HCT116 (cell line): ENCODE data around the gene TMEM240. TPM values are rescaled to one million over a fixed set of nuclear protein-coding genes. Genes with fewer than 3 reads are reported as not detected.

Experiments used
- ATAC-seq: fragments of 200-7000 bp; cut with Tn5 transposase; 2 replicates; pipeline ENCODE4 v1.9.1; 2020; ENCODE audit warnings: mild to moderate bottlenecking, moderate library complexity
- BruUV-seq: library from RNA; stranded (reverse); fragments of 400-500 nt; replicated peaks from 2 replicates; lab custom pipeline; 2021; lab: Mats Ljungman, UMichigan
- CTCF ChIA-PET: fragments of 300-600 bp; sonication (Branson Sonifier 250); formaldehyde crosslinking; loops from one replicate; lab custom pipeline; 2021; ENCODE audit warnings: antibody characterized with exemption; lab: Charles Lee
- POLR2A ChIA-PET: fragments of 300-600, 350-600 bp; sonication (Branson Sonifier 250); formaldehyde crosslinking; loops from one replicate; lab custom pipeline; 2021; ENCODE audit warnings: antibody characterized with exemption; lab: Charles Lee
- RAD21 ChIA-PET, 2 experiments: fragments of 300-600 bp; sonication (Branson Sonifier 250); formaldehyde crosslinking; loops; one replicate each; lab custom pipeline; 2023; ENCODE audit warnings: low total read pairs in 2 of 2; ENCODE audit not compliant: uncharacterized antibody in 2 of 2, unreplicated experiment in 2 of 2, low non-redundant PET in 1 of 2; lab: Charles Lee
- DNase-seq: peaks from one replicate; pipeline ENCODE4 v3.0.0-alpha.2; 2010; ENCODE audit warnings: low read depth, low spot score
- H2AFZ ChIP-seq: fragments of 200-600 bp; shearing (Covaris generic), sonication (generic); 2 replicates; pipeline ENCODE4 v1.6.1; 2017; ENCODE audit warnings: low read depth, mixed run types, mixed read lengths, antibody characterized with exemption, low read length; ENCODE audit not compliant: poor library complexity, severe bottlenecking
- H3K27ac ChIP-seq: 2 replicates; pipeline ENCODE4 v1.5.1; 2012; ENCODE audit warnings: low read depth, low read length
- H3K27me3 ChIP-seq: fragments of 200-600 bp; sonication (generic); 2 replicates; pipeline ENCODE4 v1.6.1; 2016; ENCODE audit warnings: mixed run types, low read length, mixed read lengths; ENCODE audit not compliant: insufficient read depth
- H3K36me3 ChIP-seq, 2 experiments: fragments of 200-500 bp in 1 of 2; fragments of 200-600 bp in 1 of 2; sonication (Bioruptor generic) in 1 of 2; sonication (generic) in 1 of 2; 2 replicates each; pipeline versions ENCODE4 v1.5.1 to v1.6.1; 2014 to 2016; ENCODE audit warnings: low read length in 2 of 2, inconsistent platforms in 1 of 2, mixed read lengths in 1 of 2, mixed run types in 1 of 2; ENCODE audit not compliant: insufficient read depth in 2 of 2, control insufficient read depth in 1 of 2
- H3K4me1 ChIP-seq, 2 experiments: fragments of 200-600 bp in 1 of 2; sonication (generic) in 1 of 2; 2 replicates each; pipeline versions ENCODE4 v1.5.1 to v1.6.1; 2012 to 2017; ENCODE audit warnings: low read length in 2 of 2, inconsistent platforms in 1 of 2, mild to moderate bottlenecking in 1 of 2, mixed read lengths in 1 of 2, mixed run types in 1 of 2, moderate library complexity in 1 of 2; ENCODE audit not compliant: insufficient read depth in 2 of 2, control insufficient read depth in 1 of 2
- H3K4me2 ChIP-seq: fragments of 200-600 bp; sonication (generic); 2 replicates; pipeline ENCODE4 v1.6.1; 2017; ENCODE audit warnings: mixed run types, low read length, mixed read lengths
- H3K4me3 ChIP-seq, 2 experiments: fragments of 200-600 bp in 1 of 2; sonication (generic) in 1 of 2; replicated peaks in 1 of 2; 2 replicates each; pipeline ENCODE4 v1.5.1; 2011 to 2016; ENCODE audit warnings: low read length in 2 of 2, control low read depth in 1 of 2, low read depth in 1 of 2, mild to moderate bottlenecking in 1 of 2, mixed read lengths in 1 of 2, mixed run types in 1 of 2
- H3K79me2 ChIP-seq: fragments of 200-600 bp; sonication (generic); 2 replicates; pipeline ENCODE4 v1.6.1; 2017; ENCODE audit warnings: mild to moderate bottlenecking, mixed run types, low read length, moderate library complexity, mixed read lengths; ENCODE audit not compliant: insufficient read depth
- H3K9ac ChIP-seq: fragments of 200-600 bp; sonication (generic); 2 replicates; pipeline ENCODE4 v1.6.1; 2016; ENCODE audit warnings: low read length, mixed read lengths
- H3K9me2 ChIP-seq: fragments of 200-600 bp; sonication (generic), shearing (Covaris generic); 2 replicates; pipeline ENCODE4 v1.6.1; 2017; ENCODE audit warnings: mixed run types, mild to moderate bottlenecking, moderate library complexity; ENCODE audit not compliant: insufficient read depth
- H3K9me3 ChIP-seq, 2 experiments: fragments of 200-500 bp in 1 of 2; fragments of 200-600 bp in 1 of 2; sonication (Bioruptor generic) in 1 of 2; sonication (generic) in 1 of 2; 2 replicates each; pipeline ENCODE4 v1.6.1; 2014 to 2017; ENCODE audit warnings: low read length in 2 of 2, mixed read lengths in 2 of 2, inconsistent platforms in 1 of 2, low read depth in 1 of 2, mild to moderate bottlenecking in 1 of 2, mixed run types in 1 of 2, moderate library complexity in 1 of 2; ENCODE audit not compliant: control insufficient read depth in 1 of 2, insufficient read depth in 1 of 2
- H4K20me1 ChIP-seq: fragments of 200-600 bp; sonication (generic), shearing (Covaris generic); 2 replicates; pipeline ENCODE4 v1.6.1; 2017; ENCODE audit warnings: mixed run types, mild to moderate bottlenecking, moderate library complexity; ENCODE audit not compliant: insufficient read depth
- ATF3 ChIP-seq: IDR thresholded peaks from 2 replicates; pipeline ENCODE4 v1.6.1; 2012
- CEBPB ChIP-seq: IDR thresholded peaks from 2 replicates; pipeline ENCODE4 v1.6.1; 2012; ENCODE audit warnings: low read depth
- ELF1 ChIP-seq: IDR thresholded peaks from 2 replicates; pipeline ENCODE4 v1.6.1; 2012; ENCODE audit warnings: low read depth, borderline replicate concordance
- EZH2 ChIP-seq: fragments of 200-600 bp; sonication (generic); IDR thresholded peaks from 2 replicates; pipeline ENCODE4 v1.6.1; 2017; ENCODE audit warnings: antibody characterized with exemption, mixed run types
- EZH2phosphoT487 ChIP-seq: fragments of 200-600 bp; IDR thresholded peaks from 2 replicates; pipeline ENCODE4 v1.6.1; 2018; ENCODE audit warnings: antibody characterized with exemption, borderline replicate concordance
- FOSL1 ChIP-seq: IDR thresholded peaks from 2 replicates; pipeline ENCODE4 v1.6.1; 2012; ENCODE audit warnings: low read depth
- POLR2AphosphoS5 ChIP-seq: IDR thresholded peaks from 2 replicates; pipeline ENCODE4 v1.6.1; 2011; ENCODE audit warnings: mild to moderate bottlenecking, low read depth, low read length, moderate library complexity
- RAD21 ChIP-seq: IDR thresholded peaks from 2 replicates; pipeline ENCODE4 v1.6.1; 2012; ENCODE audit warnings: low read depth, mild to moderate bottlenecking
- REST ChIP-seq: IDR thresholded peaks from 2 replicates; pipeline ENCODE4 v1.6.1; 2012; ENCODE audit warnings: low read depth
- SIN3A ChIP-seq: IDR thresholded peaks from 2 replicates; pipeline ENCODE4 v1.6.1; 2012; ENCODE audit warnings: low read depth
- SRF ChIP-seq: IDR thresholded peaks from 2 replicates; pipeline ENCODE4 v1.6.1; 2012; ENCODE audit warnings: low read depth
- TCF7L2 ChIP-seq: IDR thresholded peaks from 2 replicates; pipeline ENCODE4 v1.7.0; 2011; ENCODE audit warnings: borderline replicate concordance, inconsistent platforms; ENCODE audit not compliant: insufficient read depth, insufficient read length; ENCODE audit errors: extremely low read depth
- ZBTB33 ChIP-seq: IDR thresholded peaks from 2 replicates; pipeline ENCODE4 v1.6.1; 2011; ENCODE audit warnings: mild to moderate bottlenecking, low read length, moderate library complexity; ENCODE audit not compliant: insufficient replicate concordance; ENCODE audit errors: extremely low read depth
- ZFX ChIP-seq: fragments of 450-650 bp; IDR thresholded peaks from 2 replicates; pipeline ENCODE4 v1.6.1; 2017
- ZNF274 ChIP-seq: fragments of 200-500 bp; sonication (Bioruptor generic); IDR thresholded peaks from 2 replicates; pipeline ENCODE4 v1.6.1; 2014; ENCODE audit warnings: mild to moderate bottlenecking, low read depth, low read length, inconsistent platforms
- intact Hi-C: fragments of 100-400 bp; cut with micrococcal nuclease; formaldehyde crosslinking; loops from 2 replicates; pipeline ENCODE4 v1.10.0; 2022
- total RNA-seq: library from RNA; stranded (reverse); gene quantifications from one replicate; pipeline ENCODE4 v1.2.1, GENCODE V29; 2021; ENCODE audit not compliant: unreplicated experiment

TMEM240 gene
- total RNA-seq, 1 experiment from 2014 or later = 2.3 TPM

- Histone ChIP-seq H3K27me3 (no peaks in the 10 kb centered on the region), H3K79me2 (peaks cover 13% of the 10 kb centered on the region; the same call in 1 of the 2 replicates), H3K4me1 (no peaks in the 10 kb centered on the region), H3K4me2 (no peak overlapping the region), H3K9ac (no peak overlapping the region), H2AFZ (no peak overlapping the region), H3K36me3 (peaks cover 11 to 60% of the 10 kb centered on the region in 2 experiments; a peak in 3 of 4 replicates), H3K9me2 (no peaks in the 10 kb centered on the region), H3K27ac (no peak overlapping the region), H3K4me3 (no peak overlapping the region), H4K20me1 (no peaks in the 10 kb centered on the region), H3K9me3 (no peaks in the 10 kb centered on the region; a peak in 1 of 4 replicates)
- ChIA-PET POLR2A (no interaction called here), RAD21 (no interaction called here), CTCF (no interaction called here)
- TF ChIP-seq EZH2phosphoT487 (no peak), ZNF274 (no peak), ELF1 (no peak), POLR2AphosphoS5 (no peak), CEBPB (no peak), ZFX (no peak), ATF3 (no peak), SIN3A (no peak), TCF7L2 (no peak), FOSL1 (no peak)
- BruUV-seq = no TSS peak
- ATAC-seq (no peak), DNase-seq (no peak)
- intact Hi-C loops = no loop called here
These were observed 51.2 kb downstream of the TMEM240 start for GRCh38 chr1:1489231-1489630.

GRCh38 chr1:1487701-1488100 is 52.7 kb downstream of the TMEM240 start:
- Histone ChIP-seq H3K4me2 (no peak overlapping the region), H2AFZ (no peak overlapping the region), H3K9me2 (no peaks in the 10 kb centered on the region), H3K9me3 (no peaks in the 10 kb centered on the region; a peak in 1 of 4 replicates), H3K79me2 (peaks cover 13% of the 10 kb centered on the region; the same call in 1 of the 2 replicates), H4K20me1 (no peaks in the 10 kb centered on the region), H3K9ac (no peak overlapping the region), H3K4me1 (no peaks in the 10 kb centered on the region), H3K27ac (no peak overlapping the region), H3K4me3 (no peak overlapping the region), H3K36me3 (peaks cover 17 to 62% of the 10 kb centered on the region in 2 experiments), H3K27me3 (no peaks in the 10 kb centered on the region)
- CTCF ChIA-PET = no interaction called here
- DNase-seq = no peak
- RAD21 ChIA-PET = no interaction called here
- no TSS peak for BruUV-seq
- POLR2A ChIA-PET = no interaction called here
- intact Hi-C loops = no loop called here
- no peak for ATAC-seq
- TF ChIP-seq RAD21 (no peak), ELF1 (no peak), ZFX (no peak), EZH2phosphoT487 (no peak), REST (no peak), SIN3A (no peak), ZBTB33 (no peak), EZH2 (no peak), ZNF274 (no peak), ATF3 (no peak), SRF (no peak)
